ENCODE results near the gene HSD3B7.

DNA sequence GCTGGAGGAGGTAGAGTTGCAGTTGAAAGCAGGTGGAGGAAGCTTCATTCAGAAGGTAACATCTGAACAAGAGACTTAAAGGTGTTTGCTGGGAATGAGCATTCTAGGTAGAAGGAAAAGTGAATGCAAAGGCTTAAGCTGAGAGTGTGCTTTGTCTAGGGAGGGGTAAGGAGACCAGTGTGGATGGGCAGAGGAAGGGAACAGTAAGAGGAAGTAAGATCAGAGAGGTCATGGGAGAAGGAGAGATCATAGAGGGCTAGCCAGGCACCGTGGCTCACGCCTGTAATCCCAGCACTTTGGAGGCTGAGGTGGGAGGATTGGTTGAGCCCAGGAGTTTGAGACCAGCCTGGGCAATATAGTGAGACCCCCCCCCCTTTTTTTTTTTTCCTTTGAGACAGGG lies 51.7 kb downstream of the HSD3B7 start:
- TF ChIP-seq, protein P1, sequence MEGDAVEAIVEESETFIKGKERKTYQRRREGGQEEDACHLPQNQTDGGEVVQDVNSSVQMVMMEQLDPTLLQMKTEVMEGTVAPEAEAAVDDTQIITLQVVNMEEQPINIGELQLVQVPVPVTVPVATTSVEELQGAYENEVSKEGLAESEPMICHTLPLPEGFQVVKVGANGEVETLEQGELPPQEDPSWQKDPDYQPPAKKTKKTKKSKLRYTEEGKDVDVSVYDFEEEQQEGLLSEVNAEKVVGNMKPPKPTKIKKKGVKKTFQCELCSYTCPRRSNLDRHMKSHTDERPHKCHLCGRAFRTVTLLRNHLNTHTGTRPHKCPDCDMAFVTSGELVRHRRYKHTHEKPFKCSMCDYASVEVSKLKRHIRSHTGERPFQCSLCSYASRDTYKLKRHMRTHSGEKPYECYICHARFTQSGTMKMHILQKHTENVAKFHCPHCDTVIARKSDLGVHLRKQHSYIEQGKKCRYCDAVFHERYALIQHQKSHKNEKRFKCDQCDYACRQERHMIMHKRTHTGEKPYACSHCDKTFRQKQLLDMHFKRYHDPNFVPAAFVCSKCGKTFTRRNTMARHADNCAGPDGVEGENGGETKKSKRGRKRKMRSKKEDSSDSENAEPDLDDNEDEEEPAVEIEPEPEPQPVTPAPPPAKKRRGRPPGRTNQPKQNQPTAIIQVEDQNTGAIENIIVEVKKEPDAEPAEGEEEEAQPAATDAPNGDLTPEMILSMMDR (conservative IDR thresholded peaks at IDR 0.05; ENCODE audit: low read length): no peak
- TF ChIP-seq EZH2phosphoT487 (IDR thresholded peaks at IDR 0.05; ENCODE audit: borderline replicate concordance, low read depth, low read length): no peak

Data from OCI-LY7 (cell line).